SK-N-MC (cell line): ENCODE results near the gene ESYT2.

ENCODE experiments used
- EZH2 ChIP-seq: fragments of 200-600 bp; sonication (generic); IDR thresholded peaks from one replicate; pipeline ENCODE4 v1.6.1; 2017; ENCODE audit warnings: antibody characterized with exemption
- POLR2AphosphoS5 ChIP-seq: IDR thresholded peaks from 2 replicates; pipeline ENCODE4 v1.6.1; 2012; ENCODE audit warnings: mild to moderate bottlenecking, low read depth, low read length, borderline replicate concordance

- TF ChIP-seq EZH2, result no peak
- no peak for TF ChIP-seq POLR2AphosphoS5
Observed at GRCh38 chr7:158858592-158859503, 29.5 kb upstream of the ESYT2 start.
